Neural cell (in vitro differentiated cells): ENCODE data around the gene PARVB. TPM values are rescaled to one million over a fixed set of nuclear protein-coding genes. Genes with fewer than 3 reads are reported as not detected.

Source experiments
- H2AFZ ChIP-seq: fragments of 200-600, 300-800 bp; sonication (generic), shearing (Covaris generic); 2 replicates; pipeline ENCODE4 v1.6.0; 2014; ENCODE audit warnings: low read depth, mild to moderate bottlenecking, antibody characterized with exemption, low read length, moderate library complexity
- H3F3A ChIP-seq: fragments of 200-600 bp; shearing (Covaris generic); 2 replicates; pipeline ENCODE4 v1.6.1; 2016; ENCODE audit warnings: mild to moderate bottlenecking, moderate library complexity, mixed read lengths, antibody characterized with exemption, low read length; ENCODE audit not compliant: insufficient read depth, poor library complexity, severe bottlenecking
- H3K27ac ChIP-seq: fragments of 200-600, 300-800 bp; sonication (generic), shearing (Covaris generic); 2 replicates; pipeline ENCODE4 v1.5.1; 2014; ENCODE audit warnings: mild to moderate bottlenecking, low read length, moderate library complexity
- H3K27me3 ChIP-seq: fragments of 300-800, 200-600 bp; sonication (generic), shearing (Covaris generic); 2 replicates; pipeline ENCODE4 v1.6.0; 2014; ENCODE audit warnings: mild to moderate bottlenecking, low read depth, low read length, moderate library complexity; ENCODE audit not compliant: insufficient read depth
- H3K36me3 ChIP-seq: fragments of 300-800, 200-600 bp; sonication (generic), shearing (Covaris generic); 2 replicates; pipeline ENCODE4 v1.5.1; 2014; ENCODE audit warnings: mild to moderate bottlenecking, antibody characterized with exemption, low read length, moderate library complexity; ENCODE audit not compliant: insufficient read depth
- H3K4me2 ChIP-seq: fragments of 300-800, 200-600 bp; sonication (generic), shearing (Covaris generic); 2 replicates; pipeline ENCODE4 v1.6.0; 2014; ENCODE audit warnings: mild to moderate bottlenecking, low read length
- H3K4me3 ChIP-seq: fragments of 300-800, 200-600 bp; sonication (generic), shearing (Covaris generic); 2 replicates; pipeline ENCODE4 v1.5.1; 2014; ENCODE audit warnings: mild to moderate bottlenecking, low read length, moderate library complexity
- H3K79me2 ChIP-seq: fragments of 200-600 bp; shearing (Covaris generic); replicated peaks from 2 replicates; pipeline ENCODE4 v1.6.0; 2014; ENCODE audit warnings: mild to moderate bottlenecking, low read length, moderate library complexity; ENCODE audit not compliant: insufficient read depth
- H3K9ac ChIP-seq: fragments of 300-800, 200-600 bp; sonication (generic), shearing (Covaris generic); 2 replicates; pipeline ENCODE4 v1.6.1; 2016; ENCODE audit warnings: mild to moderate bottlenecking, low read length, mixed read lengths
- H3K9me2 ChIP-seq: fragments of 200-600 bp; shearing (Covaris generic); 2 replicates; pipeline ENCODE4 v1.6.1; 2016; ENCODE audit warnings: mild to moderate bottlenecking, low read length, mixed read lengths; ENCODE audit not compliant: insufficient read depth
- H3K9me3 ChIP-seq: fragments of 200-600, 300-800 bp; sonication (generic), shearing (Covaris generic); 2 replicates; pipeline ENCODE4 v1.6.1; 2016; ENCODE audit warnings: mild to moderate bottlenecking, mixed run types, low read length, moderate library complexity, mixed read lengths
- H4K20me1 ChIP-seq: fragments of 200-600 bp; shearing (Covaris generic); 2 replicates; pipeline ENCODE4 v1.6.1; 2016; ENCODE audit warnings: mild to moderate bottlenecking, mixed run types; ENCODE audit not compliant: insufficient read depth
- EP300 ChIP-seq: fragments of 450-650 bp; conservative IDR thresholded peaks from 2 replicates; pipeline ENCODE4 v1.6.1; 2014; ENCODE audit warnings: antibody characterized with exemption, mild to moderate bottlenecking, moderate library complexity; ENCODE audit not compliant: poor library complexity, severe bottlenecking
- EZH2 ChIP-seq: fragments of 200-600, 300-800 bp; shearing (Covaris generic), sonication (generic); IDR thresholded peaks from 2 replicates; pipeline ENCODE4 v1.6.1; 2014; ENCODE audit warnings: antibody characterized with exemption, low read length, borderline replicate concordance, mild to moderate bottlenecking; ENCODE audit not compliant: insufficient read depth, poor library complexity, severe bottlenecking
- MXI1 ChIP-seq: fragments of 450-650 bp; conservative IDR thresholded peaks from 2 replicates; pipeline ENCODE4 v1.6.1; 2014; ENCODE audit warnings: antibody characterized with exemption, mild to moderate bottlenecking; ENCODE audit not compliant: poor library complexity, severe bottlenecking
- RAD21 ChIP-seq: fragments of 450-650 bp; conservative IDR thresholded peaks from 2 replicates; pipeline ENCODE4 v1.6.1; 2014; ENCODE audit warnings: antibody characterized with exemption, mild to moderate bottlenecking, moderate library complexity
- SMC3 ChIP-seq: fragments of 450-650 bp; conservative IDR thresholded peaks from 2 replicates; pipeline ENCODE4 v1.6.1; 2014; ENCODE audit warnings: antibody characterized with exemption, mild to moderate bottlenecking, moderate library complexity; ENCODE audit not compliant: poor library complexity
- polyA plus RNA-seq: library from polyadenylated mRNA; depleted of rRNA; stranded (reverse); fragments of >200 nt; gene quantifications from 2 replicates; pipeline ENCODE4 v1.2.3, GENCODE V29; 2014
- TF ChIP-seq, protein P1 (sequence below): fragments of 450-650 bp; IDR thresholded peaks from 2 replicates; pipeline ENCODE4 v1.5.1; 2014; ENCODE audit warnings: antibody characterized with exemption, mild to moderate bottlenecking, moderate library complexity; ENCODE audit not compliant: poor library complexity, severe bottlenecking
- TF ChIP-seq, protein P2 (sequence below): IDR thresholded peaks from 2 replicates; pipeline ENCODE4 v1.6.1; 2012; ENCODE audit warnings: borderline replicate concordance

The PARVB gene
- polyA plus RNA-seq, 1 donor from 2014 or later = 1.2 TPM

DNA sequence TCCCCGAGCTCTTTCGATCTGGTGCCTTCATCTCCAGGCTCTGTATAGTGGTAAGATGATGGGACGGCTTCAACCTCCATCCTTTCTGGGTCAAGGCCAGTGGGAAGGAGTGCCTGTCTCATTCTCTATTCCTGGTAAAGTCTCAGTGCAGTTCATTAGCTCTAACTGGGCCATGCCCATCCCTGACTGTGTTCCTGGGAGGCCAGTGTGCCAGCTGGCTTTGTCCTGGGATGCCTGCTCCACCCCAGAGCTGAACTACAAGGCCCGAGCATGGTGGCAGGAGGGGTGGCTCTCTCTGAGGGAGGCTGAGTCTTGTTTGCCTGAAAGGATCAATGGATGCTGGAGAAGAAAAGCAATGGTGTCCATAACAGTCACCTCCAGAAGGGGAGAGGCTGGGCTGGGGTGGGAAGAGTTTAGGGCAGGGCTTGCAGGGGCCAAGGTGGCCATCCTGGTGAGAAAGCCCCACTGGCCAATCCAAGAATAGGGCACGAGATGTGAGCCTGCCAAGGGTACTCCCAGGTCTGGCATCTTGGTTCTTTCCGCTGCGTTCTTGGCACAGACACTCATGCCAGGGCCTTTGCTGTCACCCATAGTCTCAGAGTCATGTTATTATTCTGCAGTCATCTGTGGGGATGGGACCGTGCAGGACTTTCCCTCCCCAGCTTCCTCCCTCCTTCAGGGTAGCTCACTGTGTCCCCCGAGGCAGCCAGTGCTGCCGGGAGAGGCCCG lies 60.1 kb downstream of the PARVB start:
- Histone ChIP-seq H3K9me2 (no peaks in the 10 kb centered on the region), H3K9me3 (no peaks in the 10 kb centered on the region), H3K79me2 (no peaks in the 10 kb centered on the region), H4K20me1 (no peaks in the 10 kb centered on the region), H2AFZ (no peak overlapping the region), H3K27ac (no peak overlapping the region), H3K36me3 (no peaks in the 10 kb centered on the region), H3K4me2 (no peak overlapping the region), H3K4me3 (no peak overlapping the region), H3K9ac (no peak overlapping the region), H3K27me3 (no peaks in the 10 kb centered on the region), H3F3A (no peaks in the 10 kb centered on the region)
- TF ChIP-seq SMC3 = no peak
- TF ChIP-seq MXI1 = no peak
- TF ChIP-seq EZH2 = no peak
- no peak for TF ChIP-seq RAD21

DNA sequence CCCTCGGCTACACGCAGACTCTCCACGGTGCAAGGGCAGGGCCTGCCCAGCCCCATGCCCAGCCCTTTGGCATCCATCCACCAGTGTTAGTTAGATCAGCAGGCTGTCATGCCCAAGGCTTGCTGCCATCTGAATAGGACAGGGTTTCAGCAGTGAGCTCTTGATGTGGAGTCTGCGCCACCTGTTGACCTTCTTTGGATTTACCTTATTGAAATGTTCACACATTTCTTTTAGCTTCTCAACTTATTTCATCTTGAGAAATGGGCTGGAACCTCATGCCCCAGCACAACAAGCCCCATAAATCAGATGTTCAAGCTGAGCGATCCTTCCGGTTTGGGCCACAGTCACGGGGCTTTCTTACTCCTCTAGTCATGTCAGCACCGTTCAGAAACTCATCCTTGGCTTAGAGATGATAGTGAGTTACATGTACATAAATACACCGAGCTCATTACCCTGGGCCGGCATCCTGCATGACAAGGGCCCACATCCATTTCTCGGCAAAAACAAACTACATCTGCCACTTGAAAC lies 61.7 kb downstream of the PARVB start:
- no peaks in the 10 kb centered on the region for H3K36me3 ChIP-seq
- no peak overlapping the region for H3K4me2 ChIP-seq
- no peaks in the 10 kb centered on the region for H3F3A ChIP-seq
- peak; percentile 28 for TF ChIP-seq SMC3
- TF ChIP-seq RAD21 = peak; percentile 51
- no peak for TF ChIP-seq EZH2
- no peak for TF ChIP-seq EP300
- TF ChIP-seq, protein P1, sequence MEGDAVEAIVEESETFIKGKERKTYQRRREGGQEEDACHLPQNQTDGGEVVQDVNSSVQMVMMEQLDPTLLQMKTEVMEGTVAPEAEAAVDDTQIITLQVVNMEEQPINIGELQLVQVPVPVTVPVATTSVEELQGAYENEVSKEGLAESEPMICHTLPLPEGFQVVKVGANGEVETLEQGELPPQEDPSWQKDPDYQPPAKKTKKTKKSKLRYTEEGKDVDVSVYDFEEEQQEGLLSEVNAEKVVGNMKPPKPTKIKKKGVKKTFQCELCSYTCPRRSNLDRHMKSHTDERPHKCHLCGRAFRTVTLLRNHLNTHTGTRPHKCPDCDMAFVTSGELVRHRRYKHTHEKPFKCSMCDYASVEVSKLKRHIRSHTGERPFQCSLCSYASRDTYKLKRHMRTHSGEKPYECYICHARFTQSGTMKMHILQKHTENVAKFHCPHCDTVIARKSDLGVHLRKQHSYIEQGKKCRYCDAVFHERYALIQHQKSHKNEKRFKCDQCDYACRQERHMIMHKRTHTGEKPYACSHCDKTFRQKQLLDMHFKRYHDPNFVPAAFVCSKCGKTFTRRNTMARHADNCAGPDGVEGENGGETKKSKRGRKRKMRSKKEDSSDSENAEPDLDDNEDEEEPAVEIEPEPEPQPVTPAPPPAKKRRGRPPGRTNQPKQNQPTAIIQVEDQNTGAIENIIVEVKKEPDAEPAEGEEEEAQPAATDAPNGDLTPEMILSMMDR = peak; percentile 37
- TF ChIP-seq, protein P2, sequence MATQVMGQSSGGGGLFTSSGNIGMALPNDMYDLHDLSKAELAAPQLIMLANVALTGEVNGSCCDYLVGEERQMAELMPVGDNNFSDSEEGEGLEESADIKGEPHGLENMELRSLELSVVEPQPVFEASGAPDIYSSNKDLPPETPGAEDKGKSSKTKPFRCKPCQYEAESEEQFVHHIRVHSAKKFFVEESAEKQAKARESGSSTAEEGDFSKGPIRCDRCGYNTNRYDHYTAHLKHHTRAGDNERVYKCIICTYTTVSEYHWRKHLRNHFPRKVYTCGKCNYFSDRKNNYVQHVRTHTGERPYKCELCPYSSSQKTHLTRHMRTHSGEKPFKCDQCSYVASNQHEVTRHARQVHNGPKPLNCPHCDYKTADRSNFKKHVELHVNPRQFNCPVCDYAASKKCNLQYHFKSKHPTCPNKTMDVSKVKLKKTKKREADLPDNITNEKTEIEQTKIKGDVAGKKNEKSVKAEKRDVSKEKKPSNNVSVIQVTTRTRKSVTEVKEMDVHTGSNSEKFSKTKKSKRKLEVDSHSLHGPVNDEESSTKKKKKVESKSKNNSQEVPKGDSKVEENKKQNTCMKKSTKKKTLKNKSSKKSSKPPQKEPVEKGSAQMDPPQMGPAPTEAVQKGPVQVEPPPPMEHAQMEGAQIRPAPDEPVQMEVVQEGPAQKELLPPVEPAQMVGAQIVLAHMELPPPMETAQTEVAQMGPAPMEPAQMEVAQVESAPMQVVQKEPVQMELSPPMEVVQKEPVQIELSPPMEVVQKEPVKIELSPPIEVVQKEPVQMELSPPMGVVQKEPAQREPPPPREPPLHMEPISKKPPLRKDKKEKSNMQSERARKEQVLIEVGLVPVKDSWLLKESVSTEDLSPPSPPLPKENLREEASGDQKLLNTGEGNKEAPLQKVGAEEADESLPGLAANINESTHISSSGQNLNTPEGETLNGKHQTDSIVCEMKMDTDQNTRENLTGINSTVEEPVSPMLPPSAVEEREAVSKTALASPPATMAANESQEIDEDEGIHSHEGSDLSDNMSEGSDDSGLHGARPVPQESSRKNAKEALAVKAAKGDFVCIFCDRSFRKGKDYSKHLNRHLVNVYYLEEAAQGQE = no peak
- H3K79me2 ChIP-seq = no peaks in the 10 kb centered on the region
- H3K9me2 ChIP-seq = no peaks in the 10 kb centered on the region
- H3K27ac ChIP-seq = no peak overlapping the region
- no peaks in the 10 kb centered on the region for H3K27me3 ChIP-seq
- H3K9ac ChIP-seq = no peak overlapping the region
- no peaks in the 10 kb centered on the region for H4K20me1 ChIP-seq
- no peak overlapping the region for H3K4me3 ChIP-seq
- no peak overlapping the region for H2AFZ ChIP-seq
- no peaks in the 10 kb centered on the region for H3K9me3 ChIP-seq
